Glomerular visceral epithelial cell (primary cell): ENCODE measurements around the gene RNF145.
"Not testable (repeated sequence)": the region's sequence is repeated elsewhere in the genome, so short reads cannot be mapped to it uniquely, and the experiment has no call there.

Source experiments
- DNase-seq: peaks from one replicate; pipeline ENCODE4 v3.0.0-alpha.2; 2016; ENCODE audit errors: extremely low spot score

The RNF145 gene

GRCh38 chr5:159157552-159157951 is 51.8 kb downstream of the RNF145 start:
- DNase-seq = no peak

GRCh38 chr5:159156426-159157238 is 52.7 kb downstream of the RNF145 start:
- DNase-seq = peak; percentile 73

GRCh38 chr5:159155960-159156359 is 53.4 kb downstream of the RNF145 start:
- DNase-seq = no peak

- DNase-seq = no peak
Observed at GRCh38 chr5:159152876-159153275, 56.5 kb downstream of the RNF145 start.

- DNase-seq = no peak
Observed at GRCh38 chr5:159149085-159149484, 60.3 kb downstream of the RNF145 start.

- DNase-seq = no peak
Observed at GRCh38 chr5:159147976-159148375, 61.4 kb downstream of the RNF145 start.

- DNase-seq = no peak
Observed at GRCh38 chr5:159146839-159147238, 62.5 kb downstream of the RNF145 start.

- DNase-seq = not testable (repeated sequence)
Observed at GRCh38 chr5:159145160-159145559, 64.2 kb downstream of the RNF145 start.

- no peak for DNase-seq
Observed at GRCh38 chr5:159139802-159140201, 69.6 kb downstream of the RNF145 start.

GRCh38 chr5:159135896-159136531 is 73.3 kb downstream of the RNF145 start:
- DNase-seq = peak; percentile 41

- DNase-seq = peak; percentile 53
Observed at GRCh38 chr5:159133041-159133741, 76.2 kb downstream of the RNF145 start.

- DNase-seq = no peak
Observed at GRCh38 chr5:159132429-159133040, 76.8 kb downstream of the RNF145 start.

GRCh38 chr5:159131951-159132350 is 77.4 kb downstream of the RNF145 start:
- DNase-seq = no peak

GRCh38 chr5:159130871-159131270 is 78.5 kb downstream of the RNF145 start:
- no peak for DNase-seq

- no peak for DNase-seq
Observed at GRCh38 chr5:159128070-159128541, 81.2 kb downstream of the RNF145 start.

GRCh38 chr5:159123700-159124099 is 85.7 kb downstream of the RNF145 start:
- DNase-seq = no peak

GRCh38 chr5:159123189-159123588 is 86.2 kb downstream of the RNF145 start:
- DNase-seq = no peak

GRCh38 chr5:159121061-159121460 is 88.3 kb downstream of the RNF145 start:
- no peak for DNase-seq

GRCh38 chr5:159120446-159120845 is 88.9 kb downstream of the RNF145 start:
- DNase-seq = no peak

- DNase-seq = not testable (repeated sequence)
Observed at GRCh38 chr5:159119842-159120241, 89.5 kb downstream of the RNF145 start.

GRCh38 chr5:159118958-159119659 is 90.2 kb downstream of the RNF145 start:
- DNase-seq = not testable (repeated sequence)
